ENCODE measurements around the gene KIDINS220.
A peak's percentile ranks its signal among the peaks of the same experiment; 100 is the strongest.

KIDINS220 gene

DNA sequence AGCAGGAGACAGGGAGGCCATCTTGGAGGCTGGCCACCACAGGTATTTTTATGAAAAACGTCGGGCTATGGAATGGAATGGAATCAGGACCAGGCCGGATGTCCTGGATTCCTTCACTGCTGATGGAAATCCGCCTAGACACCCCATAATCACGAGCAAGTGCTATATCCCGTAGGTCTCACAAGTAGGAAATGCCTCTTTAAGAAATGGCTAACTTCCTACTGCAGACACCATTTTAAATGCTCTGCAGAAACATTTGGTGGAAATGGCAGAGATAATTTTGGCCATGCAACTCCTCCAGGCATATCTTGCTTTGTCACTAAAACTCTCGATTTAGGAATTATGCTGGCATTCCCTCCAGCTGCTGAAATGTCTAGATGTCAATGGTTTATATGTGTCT is 137.6 kb downstream of the KIDINS220 start:
- DNase-seq (ENCODE audit: low read depth, low spot score): no peak

DNA sequence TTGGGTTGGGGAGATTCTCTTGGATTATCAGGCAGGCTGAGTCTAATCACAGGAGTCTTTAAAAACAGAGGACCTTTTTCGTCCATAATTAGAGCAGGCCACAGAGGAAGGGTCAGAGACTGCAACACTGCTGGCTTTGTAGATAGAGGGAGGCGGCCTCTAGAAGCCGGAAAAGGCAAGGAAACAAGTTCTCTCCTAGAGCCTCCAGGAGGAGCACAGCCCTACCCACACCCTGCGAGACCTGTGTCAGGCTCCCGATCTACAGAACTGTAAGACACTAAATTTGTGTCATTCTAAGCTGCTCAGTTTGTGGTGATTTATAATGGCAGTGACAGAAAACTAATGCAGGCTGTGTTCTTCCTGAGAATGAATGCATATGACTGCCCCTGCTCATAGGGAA is 140.2 kb downstream of the KIDINS220 start:
- no peak for DNase-seq (ENCODE audit: low read depth, low spot score)

DNA sequence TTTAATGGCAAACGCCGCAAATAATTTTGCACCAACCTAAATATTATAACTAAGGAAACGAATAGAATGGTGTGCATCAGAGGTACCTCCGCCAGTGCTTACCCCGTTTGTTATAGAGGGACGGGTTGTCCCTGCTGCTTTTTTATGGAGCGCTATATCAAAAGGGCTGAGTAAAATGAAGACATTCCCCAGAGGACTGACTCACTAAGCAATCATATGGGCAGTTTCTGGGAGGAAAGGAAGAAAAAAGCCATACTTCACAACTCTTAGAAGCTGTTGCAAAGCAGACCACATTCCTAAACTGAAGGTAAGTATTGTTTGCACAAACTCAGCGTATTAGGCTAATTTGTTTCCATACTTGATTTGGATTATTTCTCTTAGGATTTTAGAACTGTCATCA is 142.7 kb downstream of the KIDINS220 start:
- no peak for DNase-seq (ENCODE audit: low read depth, low spot score)

DNA sequence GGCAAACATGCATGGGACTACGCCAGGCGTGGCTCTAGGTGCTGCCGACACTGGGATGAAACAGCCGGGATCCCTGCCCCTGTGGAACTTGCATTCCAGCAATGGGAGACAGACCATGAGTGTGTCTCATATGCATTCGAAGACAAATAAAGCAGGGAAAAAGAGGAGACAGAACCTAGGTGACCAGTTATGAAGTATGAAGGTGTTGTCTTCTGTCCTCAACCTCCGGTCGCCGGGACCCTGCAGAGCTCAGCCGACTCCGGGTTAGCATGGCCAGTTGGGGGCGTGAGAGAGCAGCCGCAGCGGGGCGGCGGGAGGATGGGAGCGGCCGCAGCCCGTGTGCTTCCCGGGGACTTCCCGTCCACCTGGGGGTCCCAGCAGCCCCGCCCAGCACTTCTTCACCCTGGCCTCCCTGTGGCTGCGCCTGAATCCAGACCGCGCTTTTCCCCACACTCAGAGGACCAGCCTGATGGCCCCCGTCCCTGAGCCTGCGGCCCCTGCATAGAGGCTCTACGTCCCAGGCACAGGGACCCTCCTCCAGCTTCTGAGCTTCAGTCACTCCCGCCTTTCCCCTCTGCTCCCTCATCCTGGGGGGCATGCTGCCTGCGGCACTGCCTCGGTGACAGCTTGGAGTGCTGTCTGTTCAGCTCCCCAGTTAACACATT is 144.1 kb downstream of the KIDINS220 start:
- peak; percentile 80 for DNase-seq (ENCODE audit: low read depth, low spot score)

DNA sequence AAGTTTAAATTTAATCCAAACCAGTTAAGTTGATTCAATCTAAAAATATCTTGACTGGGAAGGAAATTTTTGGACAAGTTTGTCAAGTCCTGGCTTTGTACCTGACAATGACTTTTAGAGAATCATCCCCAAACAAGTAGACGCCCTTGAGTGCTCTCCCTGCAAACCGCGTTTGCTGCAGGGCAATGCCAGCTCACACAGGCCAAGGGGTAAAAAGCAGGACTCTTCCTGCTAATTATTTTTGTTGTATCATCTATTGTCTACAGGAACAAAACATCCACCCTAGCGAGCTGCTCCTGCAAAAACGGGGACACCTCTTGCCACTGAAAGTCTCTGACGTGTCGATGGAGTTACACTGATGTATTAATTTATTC is 144.6 kb downstream of the KIDINS220 start:
- DNase-seq (ENCODE audit: low read depth, low spot score): no peak

DNA sequence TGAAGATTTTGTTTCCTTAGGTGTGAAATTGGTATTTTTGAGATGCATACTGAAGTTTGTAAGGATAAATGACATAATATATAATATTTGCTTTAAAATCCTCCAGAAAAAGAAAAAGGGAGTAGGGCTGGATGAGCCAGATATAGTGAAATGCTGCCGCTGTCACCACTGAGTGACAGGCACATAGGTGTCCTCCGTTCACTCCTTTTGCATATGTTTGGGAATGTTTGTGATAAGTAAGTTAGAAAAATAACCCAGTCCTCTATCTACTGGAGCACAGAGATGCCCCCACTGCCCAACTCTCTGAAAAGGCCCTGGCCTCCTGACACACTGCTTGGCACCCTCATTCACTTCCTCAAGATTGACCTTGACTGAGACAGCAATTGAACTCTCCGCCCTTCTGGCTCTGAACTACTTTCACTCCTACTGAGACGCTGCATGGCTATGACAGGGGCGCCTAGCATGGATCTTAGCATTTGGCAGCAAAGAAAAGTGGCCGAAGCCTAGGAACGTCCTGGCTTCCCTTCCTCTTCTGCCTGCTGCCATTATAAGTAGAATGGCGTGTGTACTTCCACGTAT is 145.5 kb downstream of the KIDINS220 start:
- no peak for DNase-seq (ENCODE audit: low read depth, low spot score)

DNA sequence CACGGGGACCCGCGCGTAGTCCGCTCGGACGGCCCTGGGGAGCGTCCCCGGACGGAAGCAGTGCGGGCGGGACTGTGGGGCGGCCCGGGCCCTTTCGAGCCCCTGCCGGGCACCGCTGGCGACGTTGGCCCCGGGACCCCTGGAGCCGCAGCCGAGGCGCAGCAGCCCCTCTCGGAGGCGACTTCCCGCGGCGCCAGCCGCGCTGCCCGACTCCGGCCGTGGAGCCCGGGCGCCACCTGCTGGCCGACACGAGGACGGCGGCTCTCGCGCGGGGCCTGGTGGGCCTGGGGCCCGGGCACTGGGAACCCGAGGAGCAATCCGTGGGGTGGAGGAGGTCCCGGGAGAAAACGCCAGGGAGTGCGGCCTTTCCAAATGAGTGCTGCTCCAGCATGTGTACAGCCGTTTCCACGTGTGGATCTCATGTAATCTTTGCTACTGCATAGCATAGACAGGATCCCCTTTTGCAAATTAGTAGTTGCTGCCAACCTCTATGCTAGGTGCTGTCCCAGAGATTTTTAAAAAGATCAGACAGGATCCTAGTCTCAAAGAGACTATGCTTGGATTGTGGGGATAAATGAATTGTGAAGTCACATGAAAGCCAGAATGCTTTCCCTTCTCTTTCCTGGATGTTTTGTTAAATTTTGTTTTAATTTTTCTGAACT is 151.6 kb downstream of the KIDINS220 start:
- peak; percentile 85 for DNase-seq (ENCODE audit: low read depth, low spot score)

DNA sequence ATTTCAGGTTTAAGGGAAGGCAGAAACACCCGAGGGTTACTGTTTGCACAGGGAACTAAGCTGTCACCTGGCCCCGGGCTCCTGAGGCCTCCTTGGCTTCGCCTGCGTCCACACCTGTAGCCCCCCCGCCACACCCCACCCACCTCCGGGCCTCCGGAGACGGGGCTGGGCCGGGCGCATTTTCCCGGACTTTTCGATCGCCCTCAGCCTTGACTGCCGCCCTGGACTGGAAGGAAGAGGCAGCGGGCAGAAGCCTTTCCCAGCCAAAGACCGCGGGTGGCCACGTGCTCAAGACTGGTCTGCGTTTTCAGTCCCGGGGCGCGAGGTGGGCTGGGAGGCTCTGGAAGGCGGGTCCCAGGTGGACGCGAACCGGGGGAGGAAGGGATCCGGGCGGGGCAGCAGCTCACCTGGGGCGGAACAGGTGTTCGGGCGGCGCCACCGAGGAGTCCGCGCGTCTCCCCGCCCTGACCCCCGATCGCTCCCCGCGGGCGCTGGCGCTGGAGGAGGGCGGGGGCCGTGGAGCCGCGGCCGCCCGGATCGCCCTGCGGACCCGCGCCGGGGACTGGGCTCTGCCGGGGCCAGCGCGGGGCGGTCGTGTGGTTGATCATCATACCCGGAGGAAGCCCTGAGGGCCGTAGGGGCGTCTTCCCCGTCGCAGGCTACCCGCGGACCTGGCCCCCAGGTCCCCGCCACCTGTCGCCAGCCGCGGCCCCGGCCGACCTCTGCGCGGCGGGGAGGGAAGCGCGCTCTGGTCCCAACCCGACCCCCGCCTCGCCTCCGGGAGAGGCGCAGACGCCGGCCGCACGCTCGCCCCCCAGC is 152.3 kb downstream of the KIDINS220 start:
- peak; percentile 92 for DNase-seq (ENCODE audit: low read depth, low spot score)

DNA sequence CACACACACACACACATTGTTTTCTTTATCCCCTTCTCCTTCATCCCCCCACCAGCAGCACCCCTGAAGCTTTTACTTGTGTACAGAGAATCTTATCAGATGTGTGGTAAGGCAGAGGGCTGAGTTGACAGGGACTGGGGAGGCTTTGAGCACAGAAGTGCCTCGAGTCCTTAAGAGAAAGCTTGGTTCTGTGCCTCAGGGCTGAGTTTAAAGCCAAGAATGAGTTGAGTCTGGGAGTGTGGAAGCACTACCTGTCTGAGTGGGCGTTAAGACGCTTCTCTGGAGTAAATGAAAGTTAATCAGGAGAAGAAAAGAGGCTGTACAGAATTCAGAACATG is 152.9 kb downstream of the KIDINS220 start:
- no peak for DNase-seq (ENCODE audit: low read depth, low spot score)

DNA sequence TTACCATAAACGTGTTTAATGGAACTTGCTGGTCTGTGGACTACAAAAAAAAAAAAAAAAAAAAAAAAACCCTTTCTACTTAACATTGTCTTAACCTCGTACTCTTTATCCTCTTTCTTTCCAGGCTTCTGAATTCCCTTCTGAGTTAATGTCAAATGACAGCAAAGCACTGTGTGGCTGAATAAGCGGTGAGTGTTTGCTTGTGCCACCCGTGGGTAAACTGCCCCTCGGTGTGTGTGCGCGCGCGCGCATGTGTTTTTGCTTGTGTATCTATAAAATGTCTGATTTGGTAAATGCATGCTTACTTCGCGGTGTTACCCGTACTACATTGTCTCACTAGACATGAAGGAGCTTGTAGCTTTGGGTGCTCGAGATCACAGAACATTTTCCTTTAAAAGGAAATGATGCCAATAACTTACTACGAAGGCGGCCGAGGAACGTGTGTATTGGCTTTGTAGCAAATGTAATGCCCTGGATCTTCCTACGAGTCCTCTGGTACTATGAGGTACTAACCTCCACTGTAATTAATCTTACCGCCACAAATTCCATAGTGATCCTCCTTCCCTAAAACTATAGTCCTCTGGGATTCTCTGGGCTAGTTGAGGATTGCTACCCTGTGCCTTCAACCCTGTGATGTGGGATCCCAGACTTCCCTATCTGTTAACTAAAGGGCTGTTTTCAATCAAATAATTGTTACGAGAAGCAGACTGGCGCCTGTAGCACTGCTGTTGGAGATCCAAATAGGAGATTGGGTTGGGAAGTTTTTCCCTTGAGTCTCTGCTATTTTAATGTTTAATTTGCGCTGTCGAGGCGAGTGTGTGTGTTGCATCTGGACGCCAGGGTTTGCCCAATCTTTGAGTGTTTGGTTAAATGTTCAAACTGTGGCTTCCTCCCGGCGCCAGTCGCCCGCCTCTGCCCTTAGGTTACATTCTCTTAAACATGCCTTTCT is 154.4 kb downstream of the KIDINS220 start:
- peak; percentile 63 for DNase-seq (ENCODE audit: low read depth, low spot score)

DNA sequence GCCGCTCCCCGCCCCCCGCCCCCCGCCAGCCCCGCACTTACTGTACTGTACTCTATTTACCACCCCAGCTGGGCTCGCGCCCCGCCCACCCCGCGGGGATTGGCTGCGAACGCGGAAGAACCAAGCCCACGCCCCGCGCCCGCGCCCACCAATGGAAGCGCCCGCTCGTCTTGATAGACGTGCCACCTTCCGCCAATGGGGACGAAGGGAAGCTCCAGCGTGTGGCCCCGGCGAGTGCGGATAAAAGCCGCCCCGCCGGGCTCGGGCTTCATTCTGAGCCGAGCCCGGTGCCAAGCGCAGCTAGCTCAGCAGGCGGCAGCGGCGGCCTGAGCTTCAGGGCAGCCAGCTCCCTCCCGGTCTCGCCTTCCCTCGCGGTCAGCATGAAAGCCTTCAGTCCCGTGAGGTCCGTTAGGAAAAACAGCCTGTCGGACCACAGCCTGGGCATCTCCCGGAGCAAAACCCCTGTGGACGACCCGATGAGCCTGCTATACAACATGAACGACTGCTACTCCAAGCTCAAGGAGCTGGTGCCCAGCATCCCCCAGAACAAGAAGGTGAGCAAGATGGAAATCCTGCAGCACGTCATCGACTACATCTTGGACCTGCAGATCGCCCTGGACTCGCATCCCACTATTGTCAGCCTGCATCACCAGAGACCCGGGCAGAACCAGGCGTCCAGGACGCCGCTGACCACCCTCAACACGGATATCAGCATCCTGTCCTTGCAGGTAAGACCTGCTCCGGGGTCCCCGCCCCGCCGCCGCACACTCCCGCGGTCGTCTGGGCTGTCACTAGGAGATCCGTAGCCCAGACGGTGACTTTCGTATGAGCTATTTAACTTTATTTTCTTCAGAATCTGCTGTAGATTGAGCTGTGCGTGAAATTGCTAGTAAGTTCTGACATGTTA is 155.4 kb downstream of the KIDINS220 start, which contains the start of gene ID2:
ID2 (plus strand) TSS at position 271 of the 907 bp plus-strand sequence; CDS start at position 381, 110 bp downstream.
- peak; percentile 100 for DNase-seq (ENCODE audit: low read depth, low spot score)

DNA sequence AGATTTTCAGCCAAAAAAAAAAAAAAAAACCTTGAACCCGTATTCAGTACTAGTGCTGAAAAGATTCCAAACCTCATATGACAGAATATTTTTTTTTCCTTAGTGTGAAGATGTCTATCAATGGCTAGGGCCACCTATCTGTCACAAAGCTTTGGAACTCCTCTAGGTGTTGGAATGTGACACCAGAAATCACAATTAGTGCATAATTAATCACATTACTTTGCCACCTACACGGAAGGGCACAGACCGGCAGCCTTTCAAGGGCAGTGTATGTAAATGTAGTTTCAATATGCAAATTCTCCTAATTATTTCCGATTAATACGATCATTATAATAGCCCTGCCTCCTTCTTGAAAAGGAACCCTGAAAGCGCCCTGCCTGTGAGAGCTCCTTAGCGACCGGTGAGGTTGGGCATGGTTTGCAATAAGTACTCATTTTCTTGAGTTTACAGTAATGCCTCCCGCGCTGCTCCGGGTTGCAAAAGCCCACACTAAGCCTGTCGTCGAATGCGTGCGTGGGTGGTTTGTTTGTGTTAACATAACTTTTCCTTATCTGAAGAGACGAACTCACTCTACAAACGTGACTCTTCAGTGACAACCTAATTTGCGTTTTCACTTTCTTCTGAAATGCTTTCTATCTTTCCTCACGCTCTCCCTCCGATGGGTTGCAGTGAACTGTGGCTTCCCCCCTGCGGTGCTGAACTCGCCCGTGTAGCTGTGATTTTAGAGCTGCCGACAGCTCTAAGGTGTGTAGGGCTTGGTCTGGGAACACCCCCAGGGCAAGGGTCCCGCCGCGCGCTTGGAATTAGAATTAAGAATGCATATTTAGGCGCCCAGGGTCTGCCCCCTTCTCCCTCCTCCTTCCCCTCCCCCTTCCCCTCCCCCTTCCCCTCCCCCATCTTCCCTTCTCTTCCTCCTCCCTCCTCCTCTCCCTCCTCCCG is 156.3 kb downstream of the KIDINS220 start:
- DNase-seq (ENCODE audit: low read depth, low spot score): peak; percentile 95

DNA sequence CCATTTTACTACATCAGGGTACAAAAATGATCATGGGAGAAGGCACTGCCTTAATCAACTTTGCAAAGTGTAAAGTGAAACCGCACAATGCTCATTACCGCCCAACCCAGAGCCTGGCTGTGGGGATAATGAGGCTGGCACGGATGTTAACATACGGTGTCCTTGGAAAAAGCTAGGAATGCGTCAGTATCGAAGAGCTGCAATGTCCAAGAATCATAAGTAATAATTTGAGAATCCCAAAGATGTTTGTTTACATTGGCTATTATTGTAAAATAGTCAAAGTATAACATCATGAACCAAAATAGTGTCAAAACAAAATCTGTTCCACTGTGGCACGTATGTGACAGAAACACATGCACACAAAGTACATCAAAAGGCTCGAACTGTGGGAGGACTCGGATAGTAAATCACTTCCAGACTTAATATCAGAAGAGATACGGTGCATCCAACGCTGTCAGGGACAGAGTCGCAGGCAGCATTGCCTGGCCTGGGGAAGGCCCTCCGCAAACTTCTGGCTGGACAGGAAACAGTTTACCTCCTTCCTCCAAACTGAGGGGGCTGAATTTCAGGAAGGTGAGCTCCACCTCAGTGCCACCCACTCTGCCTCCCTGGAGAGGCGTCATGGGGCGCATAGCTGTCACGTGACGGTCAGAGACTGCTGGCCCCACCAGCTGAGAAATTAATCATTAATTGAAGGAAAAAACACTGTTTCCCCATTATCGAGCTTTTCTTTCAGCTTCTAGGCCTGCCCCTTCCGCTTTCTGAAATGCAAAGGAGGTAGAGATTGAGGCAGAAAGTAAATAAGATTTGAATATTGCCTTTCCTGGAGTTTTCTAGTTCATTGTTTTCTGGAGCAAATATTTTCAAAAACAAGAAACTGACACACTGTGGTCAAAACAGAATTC is 157.3 kb downstream of the KIDINS220 start:
- DNase-seq (ENCODE audit: low read depth, low spot score): peak; percentile 64

DNA sequence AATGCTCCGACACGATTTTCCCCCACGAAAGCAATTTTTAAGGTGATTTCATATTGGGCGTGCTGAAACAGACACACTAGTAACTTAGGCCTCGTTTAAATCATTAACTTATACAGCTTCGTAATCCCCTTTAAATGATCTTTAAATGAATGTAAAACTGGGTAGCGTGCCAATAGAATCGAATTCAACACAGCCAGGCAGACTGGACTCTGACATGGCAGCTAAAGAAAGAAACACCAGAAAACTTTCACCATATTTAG is 157.9 kb downstream of the KIDINS220 start:
- DNase-seq (ENCODE audit: low read depth, low spot score): no peak
